Cerebellar cortex (tissue), 1 donor: ENCODE measurements around the gene KIRREL1.

Experiments used
- DNase-seq: peaks from one replicate; pipeline ENCODE4 v3.0.0-alpha.2; 2015; ENCODE audit warnings: low spot score

Gene KIRREL1

GRCh38 chr1:158035976-158036583 is 42.6 kb downstream of the KIRREL1 start:
- DNase-seq = peak; percentile 38

- no peak for DNase-seq
These were observed 43.8 kb downstream of the KIRREL1 start for GRCh38 chr1:158037008-158037865.

- no peak for DNase-seq
These were observed 44.5 kb downstream of the KIRREL1 start for GRCh38 chr1:158037866-158038359.

GRCh38 chr1:158038793-158039192 is 45.3 kb downstream of the KIRREL1 start:
- DNase-seq = no peak

GRCh38 chr1:158039380-158039779 is 45.9 kb downstream of the KIRREL1 start:
- no peak for DNase-seq

- DNase-seq = no peak
These were observed 46.9 kb downstream of the KIRREL1 start for GRCh38 chr1:158040323-158040722.

- DNase-seq = no peak
These were observed 49.8 kb downstream of the KIRREL1 start for GRCh38 chr1:158043232-158043631.

GRCh38 chr1:158045639-158046038 is 52.2 kb downstream of the KIRREL1 start:
- no peak for DNase-seq

GRCh38 chr1:158046715-158047510 is 53.5 kb downstream of the KIRREL1 start:
- no peak for DNase-seq

GRCh38 chr1:158048371-158049067 is 55.1 kb downstream of the KIRREL1 start:
- no peak for DNase-seq

- DNase-seq = no peak
These were observed 56.4 kb downstream of the KIRREL1 start for GRCh38 chr1:158049853-158050252.

GRCh38 chr1:158053276-158053675 is 59.8 kb downstream of the KIRREL1 start:
- no peak for DNase-seq

- no peak for DNase-seq
These were observed 61.3 kb downstream of the KIRREL1 start for GRCh38 chr1:158054721-158055120.

- DNase-seq = no peak
These were observed 62.4 kb downstream of the KIRREL1 start for GRCh38 chr1:158055854-158056253.

- no peak for DNase-seq
These were observed 63.1 kb downstream of the KIRREL1 start for GRCh38 chr1:158056498-158056897.

- no peak for DNase-seq
These were observed 65.0 kb downstream of the KIRREL1 start for GRCh38 chr1:158058237-158058985.

GRCh38 chr1:158059984-158060383 is 66.5 kb downstream of the KIRREL1 start:
- DNase-seq = no peak

GRCh38 chr1:158062174-158062573 is 68.7 kb downstream of the KIRREL1 start:
- DNase-seq = no peak

- DNase-seq = no peak
These were observed 74.2 kb downstream of the KIRREL1 start for GRCh38 chr1:158067662-158068061.

GRCh38 chr1:158068918-158069317 is 75.5 kb downstream of the KIRREL1 start:
- DNase-seq = no peak

- no peak for DNase-seq
These were observed 77.7 kb downstream of the KIRREL1 start for GRCh38 chr1:158071138-158071537.
